ENCODE data around the gene ABCG1. TPM values are rescaled to one million over a fixed set of nuclear protein-coding genes. Genes with fewer than 3 reads are reported as not detected.

ABCG1 gene
- total RNA-seq, 4 donors from 2014 or later: 33.0 to 68.5 (median 40.8) TPM

DNA sequence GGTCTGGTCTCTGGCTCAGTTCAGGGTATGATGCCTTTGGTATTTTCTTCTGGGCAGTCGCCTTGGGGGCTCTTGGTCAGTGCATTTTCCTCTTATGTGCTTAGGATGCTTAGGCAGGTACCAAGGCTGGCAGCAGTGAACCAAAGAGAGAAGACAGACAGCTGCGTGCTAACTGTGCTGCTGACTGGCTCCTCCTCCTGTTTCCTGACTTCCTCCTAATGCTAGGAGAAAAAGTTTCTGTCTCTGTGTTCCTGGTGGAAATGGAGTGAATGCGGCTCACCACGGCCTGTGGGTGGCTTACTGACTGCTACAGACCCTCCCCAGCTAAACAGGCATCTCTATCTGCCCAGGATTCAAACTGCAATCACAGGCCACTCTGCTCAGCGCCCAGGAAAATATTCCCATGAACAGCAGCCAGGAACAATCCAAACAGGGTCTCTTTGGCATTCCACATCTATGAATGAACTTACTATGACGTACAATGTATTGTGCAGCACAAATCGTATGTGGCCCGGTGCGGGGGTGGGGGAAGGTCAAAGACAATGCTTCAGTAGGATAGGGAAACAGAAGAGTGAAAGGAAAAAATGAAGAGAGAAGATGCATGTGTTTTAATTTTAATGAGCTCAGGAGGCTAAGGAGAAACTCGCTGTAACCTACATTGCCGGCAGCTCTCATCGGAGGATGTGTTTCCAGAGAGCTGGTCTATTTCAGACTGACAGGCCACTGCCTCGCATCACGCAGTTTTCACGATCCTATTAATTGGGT lies 2.8 kb downstream of the ABCG1 start:
- Histone ChIP-seq H3K36me3 (peaks cover 0 to 5% (median 0%) of the 10 kb centered on the region in 3 donors), H3K4me3 (no peak overlapping the region), H3K27me3 (no peaks in the 10 kb centered on the region), H3K27ac (peak overlapping the region in 2 of 4 donors; percentile 52 to 94), H3K4me1 (peaks cover 0 to 48% (median 4%) of the 10 kb centered on the region in 4 donors), H3K9me3 (no peaks in the 10 kb centered on the region)
- peak in 1 of 3 donors; percentile 44 for DNase-seq
- no peak for TF ChIP-seq POLR2A (IDR thresholded peaks at IDR 0.05)
- TF ChIP-seq, protein P1, sequence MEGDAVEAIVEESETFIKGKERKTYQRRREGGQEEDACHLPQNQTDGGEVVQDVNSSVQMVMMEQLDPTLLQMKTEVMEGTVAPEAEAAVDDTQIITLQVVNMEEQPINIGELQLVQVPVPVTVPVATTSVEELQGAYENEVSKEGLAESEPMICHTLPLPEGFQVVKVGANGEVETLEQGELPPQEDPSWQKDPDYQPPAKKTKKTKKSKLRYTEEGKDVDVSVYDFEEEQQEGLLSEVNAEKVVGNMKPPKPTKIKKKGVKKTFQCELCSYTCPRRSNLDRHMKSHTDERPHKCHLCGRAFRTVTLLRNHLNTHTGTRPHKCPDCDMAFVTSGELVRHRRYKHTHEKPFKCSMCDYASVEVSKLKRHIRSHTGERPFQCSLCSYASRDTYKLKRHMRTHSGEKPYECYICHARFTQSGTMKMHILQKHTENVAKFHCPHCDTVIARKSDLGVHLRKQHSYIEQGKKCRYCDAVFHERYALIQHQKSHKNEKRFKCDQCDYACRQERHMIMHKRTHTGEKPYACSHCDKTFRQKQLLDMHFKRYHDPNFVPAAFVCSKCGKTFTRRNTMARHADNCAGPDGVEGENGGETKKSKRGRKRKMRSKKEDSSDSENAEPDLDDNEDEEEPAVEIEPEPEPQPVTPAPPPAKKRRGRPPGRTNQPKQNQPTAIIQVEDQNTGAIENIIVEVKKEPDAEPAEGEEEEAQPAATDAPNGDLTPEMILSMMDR (IDR thresholded peaks at IDR 0.05): no peak

GRCh38 chr21:42222386-42222785 lies 3.4 kb downstream of the ABCG1 start:
- TF ChIP-seq, protein P1 (IDR thresholded peaks at IDR 0.05): no peak
- TF ChIP-seq POLR2A (IDR thresholded peaks at IDR 0.05): no peak
- no peak overlapping the region for H3K4me3 ChIP-seq
- DNase-seq: peak in 1 of 3 donors; percentile 40
- H3K4me1 ChIP-seq: peaks cover 0 to 54% (median 8%) of the 10 kb centered on the region in 4 donors
- H3K27me3 ChIP-seq: no peaks in the 10 kb centered on the region
- no peaks in the 10 kb centered on the region for H3K9me3 ChIP-seq
- no peak overlapping the region for H3K27ac ChIP-seq
- peaks cover 0 to 5% (median 0%) of the 10 kb centered on the region in 3 donors for H3K36me3 ChIP-seq

DNA sequence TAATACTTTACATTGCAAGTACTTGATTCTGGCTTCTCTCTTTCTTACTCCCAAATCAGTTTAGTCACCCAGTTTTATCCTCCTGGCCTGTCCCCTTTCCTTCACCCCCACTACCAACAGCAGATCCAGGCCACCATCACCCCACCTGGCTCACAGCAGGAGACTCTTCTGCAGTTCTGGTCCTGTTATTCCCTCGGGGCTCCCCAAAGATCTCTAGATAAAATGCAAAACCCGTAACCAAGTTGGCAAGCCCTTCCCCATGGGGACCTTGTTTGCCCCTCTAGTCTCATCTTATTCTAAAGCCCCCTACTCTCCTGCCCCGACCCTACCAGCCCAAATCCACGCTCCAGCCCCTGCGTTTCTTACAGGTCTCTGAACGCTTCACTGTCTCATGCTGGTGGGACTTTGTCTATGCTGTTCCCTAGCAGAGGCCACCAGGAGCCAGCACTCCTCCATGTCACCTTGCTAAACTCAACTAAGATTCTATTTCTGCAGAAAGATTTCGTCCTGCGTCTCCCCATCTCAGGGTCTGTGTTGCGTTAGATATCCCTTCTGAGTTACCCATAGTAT lies 4.0 kb downstream of the ABCG1 start:
- peak in 1 of 3 donors; percentile 36 for DNase-seq
- H3K27me3 ChIP-seq: no peaks in the 10 kb centered on the region
- H3K4me1 ChIP-seq: peaks cover 4 to 59% (median 11%) of the 10 kb centered on the region in 4 donors

DNA sequence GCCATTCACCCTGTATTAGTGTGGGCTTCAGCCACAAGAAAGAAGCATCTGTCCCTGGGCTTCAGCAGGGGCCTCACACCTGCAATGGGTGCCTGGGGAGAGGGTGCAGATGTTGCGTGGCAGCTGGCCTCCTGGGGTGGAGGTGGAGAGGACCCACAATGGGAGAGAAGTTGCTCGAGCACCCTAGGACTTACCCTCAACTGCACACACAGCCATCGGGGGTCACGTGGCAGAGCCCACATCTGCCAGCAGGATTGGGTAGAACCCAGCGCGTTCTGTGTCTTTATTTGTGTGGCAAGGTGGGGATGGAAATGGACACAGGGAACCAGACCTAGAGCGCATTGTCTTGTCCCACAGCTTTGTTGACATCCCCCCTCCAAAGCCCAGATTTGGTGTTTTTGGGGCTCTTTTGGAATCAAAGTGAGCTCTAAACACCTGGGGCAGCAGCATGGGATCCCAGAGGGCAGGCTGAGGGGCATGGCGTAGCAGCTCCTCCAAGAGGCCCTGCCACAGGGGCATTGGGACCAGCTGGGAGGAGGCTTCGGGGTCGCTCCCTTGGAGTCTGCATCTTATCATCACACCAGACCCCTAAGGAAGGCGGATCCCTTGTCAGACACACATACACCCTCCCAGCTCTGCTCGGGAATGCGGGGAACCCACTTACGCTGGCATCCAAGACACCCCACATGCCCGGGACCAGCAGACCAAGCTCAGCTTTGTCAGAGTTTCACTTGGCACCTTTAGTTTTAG lies 5.1 kb downstream of the ABCG1 start:
- Histone ChIP-seq H3K4me3 (no peak overlapping the region), H3K4me1 (peaks cover 13 to 62% (median 19%) of the 10 kb centered on the region in 4 donors), H3K27me3 (no peaks in the 10 kb centered on the region), H3K27ac (no peak overlapping the region), H3K36me3 (peaks cover 0 to 5% (median 0%) of the 10 kb centered on the region in 3 donors), H3K9me3 (no peaks in the 10 kb centered on the region)
- DNase-seq: peak in 1 of 3 donors; percentile 40
- TF ChIP-seq, protein P1 (IDR thresholded peaks at IDR 0.05): no peak
- no peak for TF ChIP-seq POLR2A (IDR thresholded peaks at IDR 0.05)

More for the DNA sequence above, 4.0 kb downstream of the ABCG1 start:
- Histone ChIP-seq H3K4me3 (no peak overlapping the region), H3K9me3 (no peaks in the 10 kb centered on the region), H3K36me3 (peaks cover 0 to 5% (median 0%) of the 10 kb centered on the region in 3 donors), H3K27ac (no peak overlapping the region)
- no peak for TF ChIP-seq POLR2A (IDR thresholded peaks at IDR 0.05)
- TF ChIP-seq, protein P1 (IDR thresholded peaks at IDR 0.05): no peak

- Histone ChIP-seq H3K27ac (peak overlapping the region in 2 of 4 donors; percentile 53), H3K4me1 (peaks cover 15 to 55% (median 20%) of the 10 kb centered on the region in 4 donors), H3K4me3 (no peak overlapping the region)
These were observed 6.1 kb downstream of the ABCG1 start for GRCh38 chr21:42225042-42225441.

More at GRCh38 chr21:42225042-42225441, 6.1 kb downstream of the ABCG1 start:
- peaks cover 0 to 5% (median 0%) of the 10 kb centered on the region in 3 donors for H3K36me3 ChIP-seq
- H3K27me3 ChIP-seq: no peaks in the 10 kb centered on the region
- no peak for DNase-seq
- H3K9me3 ChIP-seq: no peaks in the 10 kb centered on the region
- TF ChIP-seq, protein P1 (IDR thresholded peaks at IDR 0.05): no peak
- TF ChIP-seq POLR2A (IDR thresholded peaks at IDR 0.05): no peak

Measured in Peyer's patch (tissue), 4 donors.